Naive thymus-derived CD4-positive, alpha-beta T cell (primary cell): ENCODE data around the gene CNIH4. TPM values are rescaled to one million over a fixed set of nuclear protein-coding genes. Genes with fewer than 3 reads are reported as not detected.
"Not testable (repeated sequence)": the region's sequence is repeated elsewhere in the genome, so short reads cannot be mapped to it uniquely, and the experiment has no call there.

Experiments
- ATAC-seq: fragments of 150-1000 bp; cut with Tn5 transposase; 2 replicates; pipeline ENCODE4 v1.10.0; 2021; ENCODE audit warnings: mild to moderate bottlenecking, moderate library complexity
- CTCF ChIA-PET: fragments of 350-600 bp; sonication (Branson Sonifier 250); formaldehyde crosslinking; loops from one replicate; lab custom pipeline; 2021; ENCODE audit warnings: antibody characterized with exemption; lab: Charles Lee
- POLR2A ChIA-PET: fragments of 350-600 bp; sonication (Branson Sonifier 250); formaldehyde crosslinking; loops from one replicate; lab custom pipeline; 2021; ENCODE audit warnings: antibody characterized with exemption, inconsistent platforms; lab: Charles Lee
- DNase-seq, 9 donors: peaks; one replicate each; pipeline versions ENCODE4 v3.0.0 to v3.0.0-alpha.2; 2020 to 2022; ENCODE audit warnings: mixed read lengths in 1 of 9
- H3K27ac ChIP-seq: one replicate; pipeline ENCODE4 v1.7.0; 2013; ENCODE audit warnings: mild to moderate bottlenecking, low read depth, low read length, moderate library complexity
- H3K27me3 ChIP-seq, 2 donors: one replicate each; pipeline ENCODE4 v1.7.0; 2013; ENCODE audit warnings: low read length in 2 of 2, mild to moderate bottlenecking in 2 of 2, moderate library complexity in 2 of 2; ENCODE audit not compliant: control insufficient read depth in 2 of 2, insufficient read depth in 2 of 2
- H3K36me3 ChIP-seq, 3 experiments: 1 replicate in 2 of 3; 2 replicates in 1 of 3; pipeline ENCODE4 v1.7.0; 2013; ENCODE audit warnings: low read length in 3 of 3, mild to moderate bottlenecking in 3 of 3, moderate library complexity in 1 of 3; ENCODE audit not compliant: insufficient read depth in 3 of 3, control insufficient read depth in 2 of 3
- H3K4me1 ChIP-seq, 2 donors: one replicate each; pipeline ENCODE4 v1.7.0; 2013; ENCODE audit warnings: low read length in 2 of 2, mild to moderate bottlenecking in 2 of 2, moderate library complexity in 1 of 2; ENCODE audit not compliant: control insufficient read depth in 2 of 2, insufficient read depth in 2 of 2
- H3K4me3 ChIP-seq: 2 replicates; pipeline ENCODE4 v1.7.0; 2013; ENCODE audit warnings: mild to moderate bottlenecking, low read length
- H3K9me3 ChIP-seq, 3 experiments: 1 replicate in 2 of 3; 2 replicates in 1 of 3; pipeline ENCODE4 v1.7.0; 2013; ENCODE audit warnings: low read length in 3 of 3; ENCODE audit not compliant: control insufficient read depth in 2 of 3
- H3K27ac Mint-ChIP-seq, 9 donors: one replicate each; pipeline ENCODE4 v1.8.0; 2020 to 2022; ENCODE audit warnings: mixed read lengths in 9 of 9, mild to moderate bottlenecking in 8 of 9, moderate library complexity in 5 of 9, inconsistent platforms in 2 of 9
- H3K27me3 Mint-ChIP-seq, 5 donors: one replicate each; pipeline ENCODE4 v1.8.0; 2021 to 2022; ENCODE audit warnings: mixed read lengths in 5 of 5, mild to moderate bottlenecking in 1 of 5
- H3K36me3 Mint-ChIP-seq, 5 donors: one replicate each; pipeline ENCODE4 v1.8.0; 2020 to 2022; ENCODE audit warnings: mixed read lengths in 5 of 5, mild to moderate bottlenecking in 3 of 5, inconsistent platforms in 1 of 5
- H3K4me1 Mint-ChIP-seq, 7 donors: one replicate each; pipeline ENCODE4 v1.8.0; 2020 to 2022; ENCODE audit warnings: mixed read lengths in 7 of 7, mild to moderate bottlenecking in 3 of 7, inconsistent platforms in 1 of 7
- H3K4me3 Mint-ChIP-seq, 10 donors: one replicate each; pipeline ENCODE4 v1.8.0; 2020 to 2022; ENCODE audit warnings: mild to moderate bottlenecking in 10 of 10, mixed read lengths in 10 of 10, moderate library complexity in 6 of 10, inconsistent platforms in 2 of 10
- H3K9me3 Mint-ChIP-seq, 11 donors: one replicate each; pipeline ENCODE4 v1.8.0; 2020 to 2022; ENCODE audit warnings: mixed read lengths in 11 of 11, mild to moderate bottlenecking in 4 of 11, inconsistent platforms in 1 of 11, moderate library complexity in 1 of 11
- intact Hi-C, 2 donors: fragments of 100-400 bp; cut with micrococcal nuclease; formaldehyde crosslinking; loops; one replicate each; pipeline ENCODE4 v1.15.1; 2023
- polyA plus RNA-seq, 2 donors: library from polyadenylated mRNA; unstranded; fragments of 300-500 nt; fragmentation: Illumina TruSeq; gene quantifications; one replicate each; pipeline ENCODE4 v1.2.3, GENCODE V29; 2021
- total RNA-seq, 6 experiments: library from RNA in 5 of 6; stranded (reverse) in 5 of 6; gene quantifications; 1 replicate in 5 of 6; 2 replicates in 1 of 6; pipeline ENCODE4 v1.2.3 and lab custom pipeline; 2021 to 2026

Gene CNIH4
- total and polyA plus RNA-seq, 7 experiments from 2014 or later = 28.1 to 44.8 (median 39.8) TPM

DNA sequence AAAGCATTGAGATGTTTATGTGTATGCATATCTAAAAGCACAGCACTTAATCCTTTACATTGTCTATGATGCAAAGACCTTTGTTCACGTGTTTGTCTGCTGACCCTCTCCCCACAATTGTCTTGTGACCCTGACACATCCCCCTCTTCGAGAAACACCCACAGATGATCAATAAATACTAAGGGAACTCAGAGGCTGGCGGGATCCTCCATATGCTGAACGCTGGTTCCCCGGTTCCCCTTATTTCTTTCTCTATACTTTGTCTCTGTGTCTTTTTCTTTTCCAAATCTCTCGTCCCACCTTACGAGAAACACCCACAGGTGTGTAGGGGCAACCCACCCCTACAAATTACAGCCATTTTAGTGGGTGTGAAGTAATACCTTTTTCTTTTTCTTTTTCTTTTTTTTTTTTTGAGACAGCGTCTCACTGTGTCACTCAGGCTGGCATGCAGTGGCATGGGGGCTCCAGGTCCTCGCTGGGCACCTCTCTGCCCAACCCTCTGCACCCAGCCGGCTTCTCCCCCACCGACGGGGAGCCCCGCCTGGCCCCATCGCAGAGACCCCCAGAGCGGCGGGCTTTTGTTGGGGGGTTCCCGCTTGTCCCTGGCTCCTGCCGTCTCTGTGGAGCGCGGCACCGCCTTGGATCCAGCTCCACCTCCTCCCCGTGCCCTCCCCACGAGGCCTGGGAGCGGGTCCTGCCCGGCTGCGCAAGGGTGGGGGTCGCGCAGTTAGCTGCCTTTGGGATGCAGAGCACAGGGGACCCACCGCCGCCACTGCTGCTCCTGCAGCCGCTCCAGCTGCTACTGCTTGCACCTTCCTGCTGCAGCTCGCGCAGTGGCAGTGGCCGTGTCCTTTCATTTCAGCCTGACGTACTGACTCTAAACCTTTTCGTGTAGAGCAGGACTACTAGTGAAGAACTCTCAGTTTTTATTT lies 16.0 kb upstream of the CNIH4 start:
- H3K4me3 Mint-ChIP-seq = peak overlapping the region; percentile 55 to 83 (median 80)
- H3K36me3 ChIP-seq, H3K27me3 Mint-ChIP-seq, H3K27me3 ChIP-seq, CTCF ChIA-PET, H3K4me1 ChIP-seq: not testable (repeated sequence)
- H3K27ac Mint-ChIP-seq = peak overlapping the region in 3 of 9 donors; percentile 16 to 46 (median 18)
- H3K36me3 Mint-ChIP-seq = peaks cover 0 to 20% (median 0%) of the 10 kb centered on the region in 5 donors
- ATAC-seq (peak; percentile 81), DNase-seq (peak in 8 of 9 donors; percentile 11 to 45 (median 40))
- Histone ChIP-seq H3K27ac (peak overlapping the region; percentile 42), H3K9me3 (peaks cover 0 to 13% (median 0%) of the 10 kb centered on the region in 3 experiments), H3K4me3 (peak overlapping the region; percentile 56)
- intact Hi-C loops = loop anchor here (1.0 to 2.0 kb wide), 2 partner anchors 7 to 16 kb away; partner anchors contain the start of gene CNIH4 (in 1 of the 2)
- H3K4me1 Mint-ChIP-seq = peaks cover 0 to 12% (median 5%) of the 10 kb centered on the region in 7 donors
- POLR2A ChIA-PET = interaction anchor here (0.8 to 0.9 kb wide), 2 partner anchors 156 to 224 kb away, joined by 3 to 4 read pairs; no protein-coding TSS in a partner anchor
- H3K9me3 Mint-ChIP-seq = peaks cover 0 to 27% (median 6%) of the 10 kb centered on the region in 11 donors

DNA sequence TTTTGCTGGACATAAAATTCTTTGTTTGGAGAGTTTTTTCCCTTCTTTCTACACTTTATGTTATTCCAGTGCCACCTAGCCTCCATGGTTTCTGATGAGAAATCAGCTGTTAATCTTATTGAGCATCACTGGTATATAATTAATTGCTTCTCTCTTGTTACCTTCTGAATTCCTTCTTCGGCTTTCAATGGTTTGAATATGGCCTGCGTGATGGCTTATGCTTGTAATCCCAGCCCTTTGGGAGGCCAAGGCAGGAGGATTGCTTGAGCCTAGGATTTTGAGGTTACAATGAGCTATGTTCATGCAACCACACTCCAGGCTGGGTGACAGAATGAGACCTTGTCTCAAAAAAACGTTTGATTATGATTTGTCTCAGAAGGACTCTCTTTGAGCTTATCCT lies 13.0 kb upstream of the CNIH4 start:
- Mint-ChIP-seq H3K27ac (peak overlapping the region in 2 of 9 donors; percentile 21 to 69), H3K27me3 (peaks cover 0 to 9% (median 0%) of the 10 kb centered on the region in 5 donors), H3K4me3 (no peak overlapping the region), H3K4me1 (peaks cover 2 to 35% (median 21%) of the 10 kb centered on the region in 7 donors), H3K9me3 (peaks cover 0 to 27% (median 6%) of the 10 kb centered on the region in 11 donors), H3K36me3 (peaks cover 0 to 26% (median 0%) of the 10 kb centered on the region in 5 donors)
- Histone ChIP-seq H3K36me3 (no peaks in the 10 kb centered on the region), H3K9me3 (peaks cover 0 to 13% (median 0%) of the 10 kb centered on the region in 3 experiments), H3K4me3 (no peak overlapping the region), H3K4me1 (peaks cover 3 to 13% of the 10 kb centered on the region in 2 donors), H3K27me3 (peaks cover 0 to 3% of the 10 kb centered on the region in 2 donors), H3K27ac (no peak overlapping the region)
- intact Hi-C loops = no loop called here
- POLR2A ChIA-PET = interaction anchor here (1.6 kb wide), 1 partner anchor 10 kb away, joined by 4 read pairs; no protein-coding TSS in a partner anchor
- CTCF ChIA-PET = interaction anchor here (0.6 to 0.8 kb wide), 3 partner anchors 18 to 154 kb away, joined by 3 to 4 read pairs (median 3); no protein-coding TSS in a partner anchor
- ATAC-seq (no peak), DNase-seq (peak in 1 of 9 donors; percentile 23)

DNA sequence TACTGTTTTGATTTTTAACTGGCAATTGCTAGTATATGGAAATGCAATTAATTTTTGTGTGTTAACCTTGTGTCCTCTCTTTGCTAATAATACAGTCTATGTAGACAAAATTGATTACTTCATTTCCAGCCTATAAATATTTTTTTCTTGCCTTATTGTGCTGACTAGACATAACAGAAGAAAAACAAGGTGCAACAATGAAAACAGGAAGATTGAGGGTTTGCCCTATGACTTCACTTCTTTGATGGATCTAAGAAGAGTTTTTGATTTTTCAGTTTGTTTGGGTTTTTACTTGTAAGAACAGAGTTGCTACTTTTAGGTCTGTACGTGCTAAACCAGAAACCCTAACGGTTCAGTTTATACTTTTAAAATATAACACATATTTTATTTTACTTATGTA lies 8.5 kb upstream of the CNIH4 start:
- no peak overlapping the region for H3K4me3 ChIP-seq
- H3K4me3 Mint-ChIP-seq = peak overlapping the region in 8 of 10 donors; percentile 10 to 65 (median 53)
- H3K9me3 ChIP-seq = peaks cover 0 to 13% (median 0%) of the 10 kb centered on the region in 3 experiments
- H3K36me3 Mint-ChIP-seq = peaks cover 0 to 17% (median 0%) of the 10 kb centered on the region in 5 donors
- intact Hi-C loops = no loop called here
- peak; percentile 64 for ATAC-seq
- peaks cover 0 to 28% (median 20%) of the 10 kb centered on the region in 7 donors for H3K4me1 Mint-ChIP-seq
- H3K4me1 ChIP-seq = peaks cover 3 to 12% of the 10 kb centered on the region in 2 donors
- peak overlapping the region in 8 of 9 donors; percentile 6 to 90 (median 68) for H3K27ac Mint-ChIP-seq
- CTCF ChIA-PET = no interaction called here
- peak in 5 of 9 donors; percentile 24 to 56 (median 37) for DNase-seq
- H3K27me3 ChIP-seq = peaks cover 0 to 3% of the 10 kb centered on the region in 2 donors
- peaks cover 0 to 17% (median 6%) of the 10 kb centered on the region in 11 donors for H3K9me3 Mint-ChIP-seq
- no peaks in the 10 kb centered on the region for H3K36me3 ChIP-seq
- POLR2A ChIA-PET = interaction anchor here (0.7 kb wide), 1 partner anchor 9 kb away, joined by 3 read pairs; no protein-coding TSS in a partner anchor
- peaks cover 0 to 3% (median 0%) of the 10 kb centered on the region in 5 donors for H3K27me3 Mint-ChIP-seq
- H3K27ac ChIP-seq = no peak overlapping the region

DNA sequence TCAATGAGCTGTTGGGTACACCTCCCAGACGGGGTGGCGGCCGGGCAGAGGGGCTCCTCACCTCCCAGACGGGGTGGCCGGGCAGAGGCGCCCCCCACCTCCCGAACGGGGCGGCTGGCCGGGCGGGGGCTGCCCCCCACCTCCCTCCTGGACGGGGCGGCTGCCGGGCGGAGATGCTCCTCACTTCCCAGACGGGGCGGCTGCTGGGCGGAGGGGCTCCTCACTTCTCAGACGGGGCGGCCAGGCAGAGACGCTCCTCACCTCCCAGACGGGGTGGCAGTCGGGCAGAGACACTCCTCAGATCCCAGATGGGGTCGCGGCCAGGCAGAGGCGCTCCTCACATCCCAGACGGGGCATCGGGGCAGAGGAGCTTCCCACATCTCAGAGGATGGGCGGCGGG lies 7.0 kb upstream of the CNIH4 start:
- POLR2A ChIA-PET, CTCF ChIA-PET, H3K27ac ChIP-seq, H3K4me3 Mint-ChIP-seq, H3K9me3 Mint-ChIP-seq, H3K27me3 Mint-ChIP-seq, H3K27me3 ChIP-seq, ATAC-seq, DNase-seq, H3K4me3 ChIP-seq, H3K36me3 ChIP-seq, H3K27ac Mint-ChIP-seq, H3K9me3 ChIP-seq: not testable (repeated sequence)
- Mint-ChIP-seq H3K4me1 (peaks cover 0 to 33% (median 27%) of the 10 kb centered on the region in 7 donors), H3K36me3 (peaks cover 0 to 10% (median 0%) of the 10 kb centered on the region in 5 donors)
- intact Hi-C loops = loop anchor here in 1 of 2 donors (10.0 kb wide), 1 partner anchor 275 kb away; no protein-coding TSS in a partner anchor
- H3K4me1 ChIP-seq = peaks cover 3 to 12% of the 10 kb centered on the region in 2 donors

- H3K4me3 ChIP-seq, H3K27me3 Mint-ChIP-seq, H3K9me3 ChIP-seq, ATAC-seq, H3K36me3 ChIP-seq, H3K27ac Mint-ChIP-seq, H3K9me3 Mint-ChIP-seq, DNase-seq, CTCF ChIA-PET, H3K27ac ChIP-seq, H3K27me3 ChIP-seq, POLR2A ChIA-PET, H3K4me3 Mint-ChIP-seq, H3K36me3 Mint-ChIP-seq: not testable (repeated sequence)
- H3K4me1 ChIP-seq = peaks cover 2 to 12% of the 10 kb centered on the region in 2 donors
- peaks cover 7 to 38% (median 22%) of the 10 kb centered on the region in 7 donors for H3K4me1 Mint-ChIP-seq
- intact Hi-C loops = loop anchor here in 1 of 2 donors (10.0 kb wide), 1 partner anchor 272 kb away; no protein-coding TSS in a partner anchor
Observed at GRCh38 chr1:224352436-224353085, 4.1 kb upstream of the CNIH4 start.
